Astrocyte (in vitro differentiated cells and primary cell): ENCODE data around the gene CYBA. TPM values are rescaled to one million over a fixed set of nuclear protein-coding genes. Genes with fewer than 3 reads are reported as not detected.

Experiments
- DNase-seq: peaks from one replicate; pipeline ENCODE4 v3.0.0-alpha.2; 2010; ENCODE audit warnings: low read depth
- FAIRE-seq: peaks from 2 replicates; lab custom pipeline; 2011; peaks lifted over from hg19 to GRCh38; lab: Jason Lieb, UNC
- H2AFZ ChIP-seq: 2 replicates; pipeline ENCODE4 v1.6.0; 2012; ENCODE audit warnings: low read depth, low read length, inconsistent platforms
- H3K27ac ChIP-seq: 2 replicates; pipeline ENCODE4 v1.5.1; 2011; ENCODE audit warnings: low read depth, low read length, inconsistent platforms
- H3K27me3 ChIP-seq: 2 replicates; pipeline ENCODE4 v1.6.0; 2011; ENCODE audit warnings: low read length, inconsistent platforms; ENCODE audit not compliant: insufficient read depth
- H3K36me3 ChIP-seq: 2 replicates; pipeline ENCODE4 v1.5.1; 2011; ENCODE audit warnings: low read length, inconsistent platforms; ENCODE audit not compliant: insufficient read depth
- H3K4me1 ChIP-seq: 2 replicates; pipeline ENCODE4 v1.5.1; 2011; ENCODE audit warnings: low read length, inconsistent platforms; ENCODE audit not compliant: insufficient read depth
- H3K4me2 ChIP-seq: 2 replicates; pipeline ENCODE4 v1.6.0; 2012; ENCODE audit warnings: low read length, inconsistent platforms
- H3K4me3 ChIP-seq: 2 replicates; pipeline ENCODE4 v1.5.1; 2011; ENCODE audit warnings: low read depth, mild to moderate bottlenecking, low read length, inconsistent platforms; ENCODE audit not compliant: insufficient read depth
- H3K79me2 ChIP-seq: 2 replicates; pipeline ENCODE4 v1.6.0; 2012; ENCODE audit warnings: mild to moderate bottlenecking, low read length, inconsistent platforms; ENCODE audit not compliant: insufficient read depth
- H3K9ac ChIP-seq: 2 replicates; pipeline ENCODE4 v1.6.0; 2012; ENCODE audit warnings: mild to moderate bottlenecking, low read length, inconsistent platforms
- H3K9me3 ChIP-seq: 2 replicates; pipeline ENCODE4 v1.5.1; 2012; ENCODE audit warnings: low read depth, mild to moderate bottlenecking, low read length, inconsistent platforms; ENCODE audit not compliant: insufficient read depth
- H4K20me1 ChIP-seq: 2 replicates; pipeline ENCODE4 v1.6.0; 2012; ENCODE audit warnings: low read length, inconsistent platforms; ENCODE audit not compliant: insufficient read depth
- H3K27ac Mint-ChIP-seq: one replicate; pipeline ENCODE4 v1.8.0; 2021; ENCODE audit warnings: mild to moderate bottlenecking, mixed read lengths; ENCODE audit not compliant: unreplicated experiment
- H3K27me3 Mint-ChIP-seq: one replicate; pipeline ENCODE4 v1.8.0; 2021; ENCODE audit warnings: low read depth, mixed read lengths; ENCODE audit not compliant: unreplicated experiment
- H3K36me3 Mint-ChIP-seq: one replicate; pipeline ENCODE4 v1.8.0; 2021; ENCODE audit warnings: low read depth, mixed read lengths; ENCODE audit not compliant: unreplicated experiment
- H3K4me1 Mint-ChIP-seq: one replicate; pipeline ENCODE4 v1.8.0; 2021; ENCODE audit warnings: low read depth, mixed read lengths; ENCODE audit not compliant: unreplicated experiment
- H3K4me3 Mint-ChIP-seq: one replicate; pipeline ENCODE4 v1.8.0; 2021; ENCODE audit warnings: mild to moderate bottlenecking, moderate library complexity, mixed read lengths; ENCODE audit not compliant: unreplicated experiment
- H3K9me3 Mint-ChIP-seq: one replicate; pipeline ENCODE4 v1.8.0; 2021; ENCODE audit warnings: mild to moderate bottlenecking, mixed read lengths; ENCODE audit not compliant: unreplicated experiment
- CTCF ChIP-seq: IDR thresholded peaks from 2 replicates; pipeline ENCODE4 v1.5.1; 2011; ENCODE audit warnings: low read depth, mild to moderate bottlenecking, inconsistent platforms, low read length, moderate library complexity; ENCODE audit not compliant: insufficient read depth
- EZH2 ChIP-seq: IDR thresholded peaks from 2 replicates; pipeline ENCODE4 v1.6.1; 2012; ENCODE audit warnings: mild to moderate bottlenecking, low read length, inconsistent platforms; ENCODE audit not compliant: insufficient read depth
- total RNA-seq: library from RNA; stranded (reverse); gene quantifications from 2 replicates; pipeline ENCODE4 v1.2.1, GENCODE V29; 2021

Gene CYBA
- total RNA-seq, 1 donor from 2014 or later = 236 TPM

- FAIRE-seq = no peak
- no peak for DNase-seq
- H2AFZ ChIP-seq = no peak overlapping the region
- Mint-ChIP-seq H3K9me3 (no peaks in the 10 kb centered on the region), H3K4me3 (no peak overlapping the region), H3K4me1 (peaks cover 4% of the 10 kb centered on the region), H3K36me3 (peaks cover 2% of the 10 kb centered on the region), H3K27ac (no peak overlapping the region), H3K27me3 (no peaks in the 10 kb centered on the region)
- H3K27me3 ChIP-seq = no peaks in the 10 kb centered on the region
- H3K4me3 ChIP-seq = no peak overlapping the region
- TF ChIP-seq EZH2 = no peak
- no peak for TF ChIP-seq CTCF
- H3K36me3 ChIP-seq = no peaks in the 10 kb centered on the region
- no peak overlapping the region for H3K4me2 ChIP-seq
- no peaks in the 10 kb centered on the region for H3K9me3 ChIP-seq
- H3K79me2 ChIP-seq = no peaks in the 10 kb centered on the region
- H3K4me1 ChIP-seq = peaks cover 12% of the 10 kb centered on the region
- H3K9ac ChIP-seq = no peak overlapping the region
- peaks cover 41% of the 10 kb centered on the region for H4K20me1 ChIP-seq
- H3K27ac ChIP-seq = no peak overlapping the region
Observed at GRCh38 chr16:88653101-88653500, 2.2 kb upstream of the CYBA start.

GRCh38 chr16:88652762-88653063, 1.9 kb upstream of the CYBA start:
- H3K9ac ChIP-seq = no peak overlapping the region
- no peaks in the 10 kb centered on the region for H3K79me2 ChIP-seq
- no peaks in the 10 kb centered on the region for H3K27me3 Mint-ChIP-seq
- FAIRE-seq (no peak), DNase-seq (no peak)
- peaks cover 4% of the 10 kb centered on the region for H3K4me1 Mint-ChIP-seq
- no peaks in the 10 kb centered on the region for H3K9me3 ChIP-seq
- H2AFZ ChIP-seq = no peak overlapping the region
- H3K9me3 Mint-ChIP-seq = no peaks in the 10 kb centered on the region
- no peak for TF ChIP-seq CTCF
- no peak for TF ChIP-seq EZH2
- no peaks in the 10 kb centered on the region for H3K27me3 ChIP-seq
- no peaks in the 10 kb centered on the region for H3K36me3 ChIP-seq
- H3K36me3 Mint-ChIP-seq = peaks cover 2% of the 10 kb centered on the region
- no peak overlapping the region for H3K4me3 Mint-ChIP-seq
- peaks cover 37% of the 10 kb centered on the region for H4K20me1 ChIP-seq
- H3K4me2 ChIP-seq = no peak overlapping the region
- H3K27ac ChIP-seq = no peak overlapping the region
- H3K4me1 ChIP-seq = peaks cover 12% of the 10 kb centered on the region
- H3K4me3 ChIP-seq = no peak overlapping the region
- no peak overlapping the region for H3K27ac Mint-ChIP-seq

GRCh38 chr16:88651989-88652761, 1.3 kb upstream of the CYBA start:
- H3K36me3 ChIP-seq = no peaks in the 10 kb centered on the region
- no peak overlapping the region for H3K27ac Mint-ChIP-seq
- no peaks in the 10 kb centered on the region for H3K27me3 ChIP-seq
- H3K9ac ChIP-seq = no peak overlapping the region
- H3K9me3 ChIP-seq = no peaks in the 10 kb centered on the region
- H3K27me3 Mint-ChIP-seq = no peaks in the 10 kb centered on the region
- H3K4me2 ChIP-seq = no peak overlapping the region
- no peaks in the 10 kb centered on the region for H3K79me2 ChIP-seq
- H3K4me3 ChIP-seq = no peak overlapping the region
- DNase-seq (no peak), FAIRE-seq (no peak)
- peak overlapping the region; percentile 45 for H3K4me3 Mint-ChIP-seq
- no peak overlapping the region for H3K27ac ChIP-seq
- peaks cover 2% of the 10 kb centered on the region for H3K36me3 Mint-ChIP-seq
- no peak overlapping the region for H2AFZ ChIP-seq
- peaks cover 4% of the 10 kb centered on the region for H3K4me1 Mint-ChIP-seq
- no peaks in the 10 kb centered on the region for H3K9me3 Mint-ChIP-seq
- TF ChIP-seq EZH2 = no peak
- no peak for TF ChIP-seq CTCF
- H3K4me1 ChIP-seq = peaks cover 12% of the 10 kb centered on the region
- H4K20me1 ChIP-seq = peaks cover 32% of the 10 kb centered on the region
